HFF-Myc (cell line): ENCODE data around the gene KIF7.
"Not testable (repeated sequence)": the region's sequence is repeated elsewhere in the genome, so short reads cannot be mapped to it uniquely, and the experiment has no call there.

Experiments
- DNase-seq: peaks from one replicate; pipeline ENCODE4 v3.0.0-alpha.2; 2011; ENCODE audit warnings: low read depth; ENCODE audit errors: extremely low read depth
- H3K4me3 ChIP-seq: replicated peaks from 2 replicates; pipeline ENCODE4 v1.5.1; 2011; ENCODE audit warnings: low read depth, mild to moderate bottlenecking, control low read depth, low read length
- TF ChIP-seq, protein P1 (sequence below): IDR thresholded peaks from 2 replicates; pipeline ENCODE4 v1.5.1; 2012; ENCODE audit warnings: mild to moderate bottlenecking, low read depth, low read length, control low read depth; ENCODE audit errors: missing control alignments

Gene KIF7

DNA sequence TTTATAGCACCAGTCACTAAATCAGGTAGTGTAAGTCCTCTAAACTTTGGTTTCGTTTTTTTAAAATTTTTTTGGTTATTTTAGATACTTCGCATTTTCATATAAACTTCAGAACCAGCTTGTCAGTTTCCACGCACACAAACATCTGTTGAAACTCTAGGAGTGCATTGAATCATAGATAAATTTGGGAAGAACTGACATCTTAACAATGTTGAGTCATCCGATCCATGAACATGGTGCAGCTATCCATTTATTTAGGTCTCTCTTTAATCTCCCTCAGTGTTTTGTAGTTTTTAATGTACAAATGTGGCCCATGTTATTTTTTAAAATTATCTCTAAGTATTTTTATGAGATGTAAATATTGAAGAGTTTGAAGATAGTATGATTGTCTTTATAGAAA is 62.2 kb downstream of the KIF7 start:
- DNase-seq, result no peak
- TF ChIP-seq, protein P1, sequence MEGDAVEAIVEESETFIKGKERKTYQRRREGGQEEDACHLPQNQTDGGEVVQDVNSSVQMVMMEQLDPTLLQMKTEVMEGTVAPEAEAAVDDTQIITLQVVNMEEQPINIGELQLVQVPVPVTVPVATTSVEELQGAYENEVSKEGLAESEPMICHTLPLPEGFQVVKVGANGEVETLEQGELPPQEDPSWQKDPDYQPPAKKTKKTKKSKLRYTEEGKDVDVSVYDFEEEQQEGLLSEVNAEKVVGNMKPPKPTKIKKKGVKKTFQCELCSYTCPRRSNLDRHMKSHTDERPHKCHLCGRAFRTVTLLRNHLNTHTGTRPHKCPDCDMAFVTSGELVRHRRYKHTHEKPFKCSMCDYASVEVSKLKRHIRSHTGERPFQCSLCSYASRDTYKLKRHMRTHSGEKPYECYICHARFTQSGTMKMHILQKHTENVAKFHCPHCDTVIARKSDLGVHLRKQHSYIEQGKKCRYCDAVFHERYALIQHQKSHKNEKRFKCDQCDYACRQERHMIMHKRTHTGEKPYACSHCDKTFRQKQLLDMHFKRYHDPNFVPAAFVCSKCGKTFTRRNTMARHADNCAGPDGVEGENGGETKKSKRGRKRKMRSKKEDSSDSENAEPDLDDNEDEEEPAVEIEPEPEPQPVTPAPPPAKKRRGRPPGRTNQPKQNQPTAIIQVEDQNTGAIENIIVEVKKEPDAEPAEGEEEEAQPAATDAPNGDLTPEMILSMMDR, result no peak
- no peak overlapping the region for H3K4me3 ChIP-seq

DNA sequence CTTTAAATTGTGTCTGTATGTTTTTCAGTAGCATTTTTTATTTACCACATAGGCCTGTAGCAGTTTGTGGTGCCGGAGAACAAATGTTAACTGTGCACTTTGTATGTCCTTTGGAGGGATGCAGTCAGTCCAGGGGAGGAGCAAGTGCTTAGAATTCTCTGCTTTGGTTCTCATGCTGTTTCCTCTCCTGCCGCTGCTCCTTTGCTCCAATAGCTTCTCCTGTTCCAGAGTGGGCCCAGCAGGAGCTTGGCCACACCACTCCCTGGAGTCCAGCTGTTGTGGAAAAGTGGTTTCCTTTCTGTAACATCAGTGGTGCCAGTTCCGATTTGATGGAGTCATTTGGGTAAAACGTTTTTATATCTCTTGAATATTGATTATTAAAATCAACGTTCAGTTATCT is 63.4 kb downstream of the KIF7 start:
- TF ChIP-seq, protein P1, result no peak
- H3K4me3 ChIP-seq, result no peak overlapping the region
- DNase-seq, result no peak

DNA sequence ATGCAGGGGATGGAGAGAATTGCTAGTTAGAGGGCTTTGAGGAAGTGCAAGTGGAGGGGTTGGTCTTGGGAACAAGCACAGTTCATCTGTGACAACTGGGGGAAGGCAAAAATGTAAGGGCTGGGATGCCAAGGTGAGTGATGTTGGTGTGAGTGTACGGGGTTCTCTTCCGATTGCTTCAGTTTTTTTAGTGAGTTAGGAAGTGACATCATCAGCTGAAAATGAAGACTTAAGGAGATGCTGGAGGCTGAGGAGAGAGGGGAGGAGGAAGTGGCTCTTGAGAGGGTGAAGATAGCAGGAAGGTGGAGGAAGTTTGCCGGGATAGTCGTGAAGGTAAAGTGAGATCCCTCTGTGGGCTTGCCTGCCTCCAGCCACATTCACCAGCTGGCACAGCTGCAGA is 67.3 kb downstream of the KIF7 start:
- no peak overlapping the region for H3K4me3 ChIP-seq
- DNase-seq, result no peak
- TF ChIP-seq, protein P1, result no peak

DNA sequence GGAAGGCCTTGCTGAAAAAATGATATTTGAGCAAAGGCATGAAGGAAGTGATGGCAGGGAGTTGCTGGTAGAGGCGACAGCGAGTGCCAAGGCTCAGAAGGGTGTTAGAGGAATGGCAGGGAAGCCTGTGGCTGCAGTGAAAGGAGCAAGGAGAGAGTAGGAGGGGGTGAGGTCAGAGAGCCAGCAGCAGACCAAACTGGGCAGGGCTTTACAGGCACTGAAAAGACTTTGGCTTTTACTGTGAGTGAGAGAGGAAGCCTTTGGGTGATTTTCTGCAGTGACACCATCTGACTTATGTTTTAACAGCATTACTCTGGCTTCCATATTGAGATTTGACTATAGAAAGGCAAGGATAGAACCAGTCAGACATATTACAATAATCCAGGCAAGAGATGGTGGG is 68.6 kb downstream of the KIF7 start:
- TF ChIP-seq, protein P1, result no peak
- no peak overlapping the region for H3K4me3 ChIP-seq
- no peak for DNase-seq

DNA sequence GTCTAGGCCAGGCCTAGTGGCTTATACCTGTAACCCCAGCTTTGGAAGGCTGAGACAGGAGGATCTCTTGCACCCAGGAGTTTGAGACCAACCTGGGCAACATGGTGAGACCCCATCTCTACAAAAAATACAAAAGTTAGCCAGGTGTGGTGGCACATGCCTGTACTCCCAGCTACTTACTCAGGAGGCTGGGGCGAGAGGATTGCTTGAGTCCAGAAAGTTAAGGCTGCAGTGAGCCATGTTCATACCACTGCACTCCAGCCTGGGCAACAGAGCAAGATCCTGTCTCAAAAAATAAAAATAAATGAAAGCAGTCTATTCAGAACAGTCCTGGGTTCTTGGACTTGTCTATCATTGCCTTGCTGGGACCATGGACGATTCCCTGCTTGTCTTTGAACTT is 74.5 kb downstream of the KIF7 start:
- H3K4me3 ChIP-seq, DNase-seq: not testable (repeated sequence)

DNA sequence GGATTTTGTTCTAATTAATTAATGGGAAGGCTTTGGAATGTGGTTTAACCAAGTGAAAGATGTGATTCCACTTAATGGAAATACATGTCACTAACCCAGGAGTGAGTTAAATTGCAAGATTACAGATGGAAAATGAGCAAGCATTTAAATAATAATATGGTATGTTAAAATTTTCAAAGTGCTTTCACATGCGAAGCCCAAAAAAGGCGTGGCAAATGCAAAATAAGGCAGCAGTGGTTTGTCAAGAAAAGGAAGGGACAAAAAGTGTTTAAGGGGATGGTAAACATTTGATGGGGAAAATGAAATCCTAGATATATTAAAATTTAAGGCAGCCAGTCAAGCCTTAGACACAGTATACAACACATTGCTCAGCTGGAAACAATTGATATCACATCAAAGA is 77.1 kb downstream of the KIF7 start:
- DNase-seq, result no peak
- H3K4me3 ChIP-seq, result peak overlapping the region; percentile 68
- TF ChIP-seq, protein P1, result no peak
